ENCODE results near the gene LRP4. TPM values are rescaled to one million over a fixed set of nuclear protein-coding genes. Genes with fewer than 3 reads are reported as not detected.

Gene LRP4
- total and polyA plus RNA-seq, 2 of the 13 experiments (the other 11 are each of a cell fraction or from before 2014, with no cell fraction given), result 4.7 to 13.3 TPM

DNA sequence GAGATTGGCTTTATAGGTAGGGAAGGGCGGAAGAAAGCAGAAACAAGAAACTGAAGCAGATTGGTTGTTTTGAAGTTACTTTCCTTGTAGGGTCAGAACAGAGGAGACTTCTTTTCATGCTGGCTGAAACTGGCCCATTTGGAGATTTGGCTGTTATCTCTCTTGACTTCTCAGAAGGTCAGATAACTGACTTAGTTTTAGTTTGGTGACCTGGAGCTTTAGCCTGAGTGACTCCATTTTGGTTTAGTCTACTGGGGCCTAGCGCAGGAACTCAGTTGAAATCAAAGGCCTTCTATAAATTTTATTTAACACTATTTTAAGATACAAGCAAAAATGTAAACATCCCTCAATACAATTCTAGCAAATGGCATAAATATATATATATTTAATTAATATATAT lies 49.6 kb upstream of the LRP4 start:
- Histone ChIP-seq H3K4me3 (replicated peaks in 1 of 3; ENCODE audit: insufficient read depth in 1 of 3, low read depth in 2 of 3, low read length in 3 of 3) (no peak overlapping the region), H3K9me3 (ENCODE audit: low read length) (no peaks in the 10 kb centered on the region), H3K4me2 (ENCODE audit: low read depth, low read length) (no peak overlapping the region), H3K27ac (ENCODE audit: extremely low read length, insufficient read depth, low read length) (no peak overlapping the region), H3K79me2 (ENCODE audit: insufficient read depth, low read length) (no peaks in the 10 kb centered on the region), H3K9ac (ENCODE audit: insufficient read depth, low read depth, low read length) (no peak overlapping the region), H3K36me3 (replicated peaks in 1 of 2; ENCODE audit: control insufficient read depth in 1 of 2, insufficient read depth in 2 of 2, low read length in 2 of 2) (no peaks in the 10 kb centered on the region), H4K20me1 (ENCODE audit: insufficient read depth, low read length) (no peaks in the 10 kb centered on the region), H2AFZ (ENCODE audit: low read length) (no peak overlapping the region), H3K27me3 (ENCODE audit: control insufficient read depth in 1 of 2, insufficient read depth in 2 of 2, low read length in 2 of 2) (no peaks in the 10 kb centered on the region), H3K4me1 (ENCODE audit: insufficient read depth, low read length) (peaks cover 11% of the 10 kb centered on the region)
- ChIA-PET CTCF (ENCODE audit: low intra/inter-chr PET ratio, low total read pairs) (no interaction called here), POLR2A (no interaction called here)
- WGBS (ENCODE audit: low lambda C conversion rate), result 97% methylated on average over 2 of the region's 2 CpGs
- FAIRE-seq (no peak), DNase-seq (ENCODE audit: low spot score) (no peak), ATAC-seq (no peak)
- in situ Hi-C loops (cut with HindIII; ENCODE audit: extremely low pct_ligation_motif_present, low pct_unique_long_range_greater_than_20kb) (no loop called here), intact Hi-C loops (cut with micrococcal nuclease; ENCODE audit: unreplicated experiment) (no loop called here)
- TF ChIP-seq, protein P1, sequence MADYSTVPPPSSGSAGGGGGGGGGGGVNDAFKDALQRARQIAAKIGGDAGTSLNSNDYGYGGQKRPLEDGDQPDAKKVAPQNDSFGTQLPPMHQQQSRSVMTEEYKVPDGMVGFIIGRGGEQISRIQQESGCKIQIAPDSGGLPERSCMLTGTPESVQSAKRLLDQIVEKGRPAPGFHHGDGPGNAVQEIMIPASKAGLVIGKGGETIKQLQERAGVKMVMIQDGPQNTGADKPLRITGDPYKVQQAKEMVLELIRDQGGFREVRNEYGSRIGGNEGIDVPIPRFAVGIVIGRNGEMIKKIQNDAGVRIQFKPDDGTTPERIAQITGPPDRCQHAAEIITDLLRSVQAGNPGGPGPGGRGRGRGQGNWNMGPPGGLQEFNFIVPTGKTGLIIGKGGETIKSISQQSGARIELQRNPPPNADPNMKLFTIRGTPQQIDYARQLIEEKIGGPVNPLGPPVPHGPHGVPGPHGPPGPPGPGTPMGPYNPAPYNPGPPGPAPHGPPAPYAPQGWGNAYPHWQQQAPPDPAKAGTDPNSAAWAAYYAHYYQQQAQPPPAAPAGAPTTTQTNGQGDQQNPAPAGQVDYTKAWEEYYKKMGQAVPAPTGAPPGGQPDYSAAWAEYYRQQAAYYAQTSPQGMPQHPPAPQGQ (CRISPR knock-in tag; IDR thresholded peaks at IDR 0.05; ENCODE audit: borderline replicate concordance), result no peak
- TF ChIP-seq NCOA1 (CRISPR knock-in tag; IDR thresholded peaks at IDR 0.05) (no peak), NRL (CRISPR knock-in tag; IDR thresholded peaks at IDR 0.05; ENCODE audit: borderline replicate concordance) (no peak), SMC3 (IDR thresholded peaks at IDR 0.05; ENCODE audit: low read length) (no peak), RBAK (CRISPR knock-in tag; IDR thresholded peaks at IDR 0.05) (no peak), ZNF329 (CRISPR knock-in tag; IDR thresholded peaks at IDR 0.05; ENCODE audit: low read depth) (no peak), KDM6A (CRISPR knock-in tag; IDR thresholded peaks at IDR 0.05; ENCODE audit: low read depth) (no peak), MAF1 (CRISPR knock-in tag; IDR thresholded peaks at IDR 0.05; ENCODE audit: borderline replicate concordance) (no peak), ONECUT2 (CRISPR knock-in tag; IDR thresholded peaks at IDR 0.05) (no peak), FOXO1 (CRISPR knock-in tag; IDR thresholded peaks at IDR 0.05) (no peak), KDM4B (CRISPR knock-in tag; IDR thresholded peaks at IDR 0.05) (no peak), ELF4 (CRISPR knock-in tag; IDR thresholded peaks at IDR 0.05; ENCODE audit: borderline replicate concordance) (no peak), ARHGAP35 (CRISPR knock-in tag; IDR thresholded peaks at IDR 0.05; ENCODE audit: borderline replicate concordance) (no peak), FOXA1 (IDR thresholded peaks at IDR 0.05) (no peak), FOXA1 (CRISPR knock-in tag; IDR thresholded peaks at IDR 0.05) (no peak), SRSF1 (optimal IDR thresholded peaks at IDR 0.05; ENCODE audit: low read depth, low read length) (no peak), ZNF644 (CRISPR knock-in tag; IDR thresholded peaks at IDR 0.05; ENCODE audit: low read depth) (no peak)
- TF ChIP-seq, protein P2, sequence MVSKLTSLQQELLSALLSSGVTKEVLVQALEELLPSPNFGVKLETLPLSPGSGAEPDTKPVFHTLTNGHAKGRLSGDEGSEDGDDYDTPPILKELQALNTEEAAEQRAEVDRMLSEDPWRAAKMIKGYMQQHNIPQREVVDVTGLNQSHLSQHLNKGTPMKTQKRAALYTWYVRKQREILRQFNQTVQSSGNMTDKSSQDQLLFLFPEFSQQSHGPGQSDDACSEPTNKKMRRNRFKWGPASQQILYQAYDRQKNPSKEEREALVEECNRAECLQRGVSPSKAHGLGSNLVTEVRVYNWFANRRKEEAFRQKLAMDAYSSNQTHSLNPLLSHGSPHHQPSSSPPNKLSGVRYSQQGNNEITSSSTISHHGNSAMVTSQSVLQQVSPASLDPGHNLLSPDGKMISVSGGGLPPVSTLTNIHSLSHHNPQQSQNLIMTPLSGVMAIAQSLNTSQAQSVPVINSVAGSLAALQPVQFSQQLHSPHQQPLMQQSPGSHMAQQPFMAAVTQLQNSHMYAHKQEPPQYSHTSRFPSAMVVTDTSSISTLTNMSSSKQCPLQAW (CRISPR knock-in tag; IDR thresholded peaks at IDR 0.05), result no peak
- TF ChIP-seq, protein P3, sequence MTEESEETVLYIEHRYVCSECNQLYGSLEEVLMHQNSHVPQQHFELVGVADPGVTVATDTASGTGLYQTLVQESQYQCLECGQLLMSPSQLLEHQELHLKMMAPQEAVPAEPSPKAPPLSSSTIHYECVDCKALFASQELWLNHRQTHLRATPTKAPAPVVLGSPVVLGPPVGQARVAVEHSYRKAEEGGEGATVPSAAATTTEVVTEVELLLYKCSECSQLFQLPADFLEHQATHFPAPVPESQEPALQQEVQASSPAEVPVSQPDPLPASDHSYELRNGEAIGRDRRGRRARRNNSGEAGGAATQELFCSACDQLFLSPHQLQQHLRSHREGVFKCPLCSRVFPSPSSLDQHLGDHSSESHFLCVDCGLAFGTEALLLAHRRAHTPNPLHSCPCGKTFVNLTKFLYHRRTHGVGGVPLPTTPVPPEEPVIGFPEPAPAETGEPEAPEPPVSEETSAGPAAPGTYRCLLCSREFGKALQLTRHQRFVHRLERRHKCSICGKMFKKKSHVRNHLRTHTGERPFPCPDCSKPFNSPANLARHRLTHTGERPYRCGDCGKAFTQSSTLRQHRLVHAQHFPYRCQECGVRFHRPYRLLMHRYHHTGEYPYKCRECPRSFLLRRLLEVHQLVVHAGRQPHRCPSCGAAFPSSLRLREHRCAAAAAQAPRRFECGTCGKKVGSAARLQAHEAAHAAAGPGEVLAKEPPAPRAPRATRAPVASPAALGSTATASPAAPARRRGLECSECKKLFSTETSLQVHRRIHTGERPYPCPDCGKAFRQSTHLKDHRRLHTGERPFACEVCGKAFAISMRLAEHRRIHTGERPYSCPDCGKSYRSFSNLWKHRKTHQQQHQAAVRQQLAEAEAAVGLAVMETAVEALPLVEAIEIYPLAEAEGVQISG (CRISPR knock-in tag; IDR thresholded peaks at IDR 0.05), result no peak
- TF ChIP-seq, protein P4, sequence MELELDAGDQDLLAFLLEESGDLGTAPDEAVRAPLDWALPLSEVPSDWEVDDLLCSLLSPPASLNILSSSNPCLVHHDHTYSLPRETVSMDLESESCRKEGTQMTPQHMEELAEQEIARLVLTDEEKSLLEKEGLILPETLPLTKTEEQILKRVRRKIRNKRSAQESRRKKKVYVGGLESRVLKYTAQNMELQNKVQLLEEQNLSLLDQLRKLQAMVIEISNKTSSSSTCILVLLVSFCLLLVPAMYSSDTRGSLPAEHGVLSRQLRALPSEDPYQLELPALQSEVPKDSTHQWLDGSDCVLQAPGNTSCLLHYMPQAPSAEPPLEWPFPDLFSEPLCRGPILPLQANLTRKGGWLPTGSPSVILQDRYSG (CRISPR knock-in tag; IDR thresholded peaks at IDR 0.05), result no peak
- BruUV-seq (replicated peaks), result no TSS peak

Measured in HepG2 (cell line).